ENCODE results near the gene LSAMP.

LSAMP gene

GRCh38 chr3:115947325-115947724 lies 498.0 kb downstream of the LSAMP start:
- DNase-seq (ENCODE audit: low read depth): no peak
- TF ChIP-seq, protein P1, sequence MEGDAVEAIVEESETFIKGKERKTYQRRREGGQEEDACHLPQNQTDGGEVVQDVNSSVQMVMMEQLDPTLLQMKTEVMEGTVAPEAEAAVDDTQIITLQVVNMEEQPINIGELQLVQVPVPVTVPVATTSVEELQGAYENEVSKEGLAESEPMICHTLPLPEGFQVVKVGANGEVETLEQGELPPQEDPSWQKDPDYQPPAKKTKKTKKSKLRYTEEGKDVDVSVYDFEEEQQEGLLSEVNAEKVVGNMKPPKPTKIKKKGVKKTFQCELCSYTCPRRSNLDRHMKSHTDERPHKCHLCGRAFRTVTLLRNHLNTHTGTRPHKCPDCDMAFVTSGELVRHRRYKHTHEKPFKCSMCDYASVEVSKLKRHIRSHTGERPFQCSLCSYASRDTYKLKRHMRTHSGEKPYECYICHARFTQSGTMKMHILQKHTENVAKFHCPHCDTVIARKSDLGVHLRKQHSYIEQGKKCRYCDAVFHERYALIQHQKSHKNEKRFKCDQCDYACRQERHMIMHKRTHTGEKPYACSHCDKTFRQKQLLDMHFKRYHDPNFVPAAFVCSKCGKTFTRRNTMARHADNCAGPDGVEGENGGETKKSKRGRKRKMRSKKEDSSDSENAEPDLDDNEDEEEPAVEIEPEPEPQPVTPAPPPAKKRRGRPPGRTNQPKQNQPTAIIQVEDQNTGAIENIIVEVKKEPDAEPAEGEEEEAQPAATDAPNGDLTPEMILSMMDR (IDR thresholded peaks at IDR 0.05; ENCODE audit: low read depth, low read length, missing control alignments): no peak
- in situ Hi-C loops (cut with HindIII; ENCODE audit: low sequenced_read_pairs): no loop called here
- no peak overlapping the region for H3K4me3 ChIP-seq (ENCODE audit: low read depth, low read length)

DNA sequence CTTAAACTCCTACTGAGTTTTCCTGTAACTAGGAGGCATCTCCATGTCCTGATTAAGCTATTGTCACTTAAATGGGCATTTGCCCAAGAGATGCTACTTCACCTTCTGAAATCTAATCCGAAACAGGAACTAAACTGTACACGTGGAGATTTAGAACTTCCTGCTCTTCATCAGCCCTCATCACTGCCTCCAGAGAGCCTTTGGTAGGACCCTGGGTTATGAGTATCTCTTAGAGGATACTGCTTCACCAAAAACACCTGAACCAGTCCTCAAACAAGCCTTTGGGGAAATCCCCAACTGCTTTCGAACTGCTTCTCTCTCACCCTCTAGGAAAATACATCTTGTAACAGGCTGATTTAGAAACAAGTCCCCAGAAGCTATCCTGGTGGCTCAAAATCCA lies 501.7 kb downstream of the LSAMP start:
- in situ Hi-C loops (cut with HindIII; ENCODE audit: low sequenced_read_pairs): no loop called here
- DNase-seq (ENCODE audit: low read depth): no peak
- TF ChIP-seq, protein P1 (IDR thresholded peaks at IDR 0.05; ENCODE audit: low read depth, low read length, missing control alignments): no peak
- no peak overlapping the region for H3K4me3 ChIP-seq (ENCODE audit: low read depth, low read length)

GRCh38 chr3:115937054-115937453 lies 508.2 kb downstream of the LSAMP start:
- DNase-seq (ENCODE audit: low read depth): no peak
- H3K4me3 ChIP-seq (ENCODE audit: low read depth, low read length): no peak overlapping the region
- in situ Hi-C loops (cut with HindIII; ENCODE audit: low sequenced_read_pairs): no loop called here
- TF ChIP-seq, protein P1 (IDR thresholded peaks at IDR 0.05; ENCODE audit: low read depth, low read length, missing control alignments): peak; percentile 45

- TF ChIP-seq, protein P1 (IDR thresholded peaks at IDR 0.05; ENCODE audit: low read depth, low read length, missing control alignments): no peak
- H3K4me3 ChIP-seq (ENCODE audit: low read depth, low read length): no peak overlapping the region
- DNase-seq (ENCODE audit: low read depth): no peak
- in situ Hi-C loops (cut with HindIII; ENCODE audit: low sequenced_read_pairs): no loop called here
These were observed 512.5 kb downstream of the LSAMP start for GRCh38 chr3:115932807-115933206.

GRCh38 chr3:115931581-115931980 lies 513.7 kb downstream of the LSAMP start:
- no peak overlapping the region for H3K4me3 ChIP-seq (ENCODE audit: low read depth, low read length)
- in situ Hi-C loops (cut with HindIII; ENCODE audit: low sequenced_read_pairs): no loop called here
- no peak for DNase-seq (ENCODE audit: low read depth)
- TF ChIP-seq, protein P1 (IDR thresholded peaks at IDR 0.05; ENCODE audit: low read depth, low read length, missing control alignments): no peak

- DNase-seq (ENCODE audit: low read depth): no peak
- TF ChIP-seq, protein P1 (IDR thresholded peaks at IDR 0.05; ENCODE audit: low read depth, low read length, missing control alignments): no peak
- no peak overlapping the region for H3K4me3 ChIP-seq (ENCODE audit: low read depth, low read length)
- in situ Hi-C loops (cut with HindIII; ENCODE audit: low sequenced_read_pairs): no loop called here
These were observed 514.4 kb downstream of the LSAMP start for GRCh38 chr3:115930922-115931321.

DNA sequence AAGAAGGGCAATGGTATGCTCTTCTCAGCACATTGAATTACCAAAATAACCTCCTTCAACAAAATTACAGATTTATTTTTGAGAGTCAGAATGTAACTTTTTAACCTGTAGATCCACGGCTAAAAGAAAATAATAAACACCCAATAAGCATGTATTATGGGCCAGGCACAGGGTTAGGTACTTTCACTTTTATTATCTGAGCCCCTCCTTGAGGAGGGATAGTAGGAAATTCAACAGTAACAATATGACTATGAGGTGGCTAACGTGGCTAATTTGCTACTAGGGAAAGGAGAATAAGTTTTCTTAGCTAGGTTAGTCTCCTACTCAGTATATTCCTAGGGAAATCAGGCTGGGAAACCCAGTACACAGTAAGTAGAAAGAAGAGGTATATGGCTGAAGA lies 515.1 kb downstream of the LSAMP start:
- in situ Hi-C loops (cut with HindIII; ENCODE audit: low sequenced_read_pairs): no loop called here
- TF ChIP-seq, protein P1 (IDR thresholded peaks at IDR 0.05; ENCODE audit: low read depth, low read length, missing control alignments): no peak
- no peak for DNase-seq (ENCODE audit: low read depth)
- no peak overlapping the region for H3K4me3 ChIP-seq (ENCODE audit: low read depth, low read length)
